ENCODE measurements around the gene ASCL4. TPM values are rescaled to one million over a fixed set of nuclear protein-coding genes. Genes with fewer than 3 reads are reported as not detected.
"Not testable (repeated sequence)": the region's sequence is repeated elsewhere in the genome, so short reads cannot be mapped to it uniquely, and the experiment has no call there.

ASCL4 gene, protein sequence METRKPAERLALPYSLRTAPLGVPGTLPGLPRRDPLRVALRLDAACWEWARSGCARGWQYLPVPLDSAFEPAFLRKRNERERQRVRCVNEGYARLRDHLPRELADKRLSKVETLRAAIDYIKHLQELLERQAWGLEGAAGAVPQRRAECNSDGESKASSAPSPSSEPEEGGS
- total RNA-seq (2021; ENCODE audit: unreplicated experiment) (not detected), Bru-seq, nascent RNA (not detected), BruChase-seq, experiment 1, labeled RNA remaining after a 2-hour chase (not detected), BruChase-seq, experiment 2, labeled RNA remaining after a 6-hour chase (not detected)
- not detected for polyA plus RNA-seq (2012; ENCODE audit: insufficient read length)
- long read RNA-seq, result 0 reads

DNA sequence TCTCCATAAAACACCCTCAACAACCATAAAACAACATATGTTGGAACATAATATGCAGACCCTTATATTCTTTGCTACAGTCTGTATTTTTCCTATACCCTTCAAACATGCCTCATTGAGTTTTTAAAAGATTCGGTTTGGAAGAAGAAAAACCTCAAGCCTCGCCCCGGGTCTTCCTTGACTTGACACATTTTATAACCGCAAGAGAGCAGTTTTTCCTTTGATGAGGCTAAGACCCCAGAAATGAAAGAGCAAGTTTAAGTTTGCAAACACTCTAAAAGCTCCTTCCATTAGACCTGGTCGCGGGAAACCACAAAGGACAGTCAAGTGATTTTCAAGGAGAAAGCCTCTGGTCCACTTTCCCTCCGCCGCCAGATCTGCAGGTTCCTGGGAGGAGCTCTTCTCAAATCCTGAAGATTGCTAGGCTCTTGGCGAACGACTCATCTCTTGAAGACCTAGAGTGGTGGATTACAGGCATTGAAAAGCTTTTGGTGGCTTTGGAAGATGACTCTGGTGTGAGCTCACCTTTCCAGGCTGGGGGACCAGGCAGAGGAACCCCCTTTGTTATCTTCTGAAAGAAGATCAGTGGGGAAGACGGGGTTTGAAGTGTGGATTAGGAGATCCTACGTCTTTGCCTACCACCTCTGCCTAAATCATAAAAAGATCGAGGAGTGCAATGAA, at the start of gene ASCL4:
Gene ASCL4 (plus strand): TSS at position 356 of the 681 bp plus-strand sequence. CDS start 515 bp downstream, outside the sequence.
- POLR2A ChIA-PET, result no interaction called here
- Histone ChIP-seq H3K36me3 (ENCODE audit: control insufficient read depth, insufficient read depth, low read length) (no peaks in the 10 kb centered on the region), H3K4me1 (ENCODE audit: control insufficient read depth, insufficient read depth, low read length) (no peaks in the 10 kb centered on the region), H3K4me3 (ENCODE audit: low read depth in 2 of 2, low read length in 2 of 2) (no peak within 1 kb of the TSS), H3K27me3 (ENCODE audit: control insufficient read depth, insufficient read depth, low read length) (peaks cover 16% of the 10 kb centered on the region), H3K27ac (ENCODE audit: low read length) (no peak within 1 kb of the TSS), H3K9me3 (ENCODE audit: control insufficient read depth, insufficient read depth, low read depth, low read length) (no peaks in the 10 kb centered on the region)
- in situ Hi-C loops (cut with HindIII; ENCODE audit: low pct_unique_long_range_greater_than_20kb, low sequenced_read_pairs), result loop anchor here (25.0 kb wide), 1 partner anchor 88 kb away; no protein-coding TSS in a partner anchor
- CTCF ChIA-PET, result no interaction called here
- BruUV-seq (replicated peaks), result no TSS peak
- intact Hi-C loops (cut with micrococcal nuclease; ENCODE audit: unreplicated experiment), result no loop called here
- TF ChIP-seq, protein P1, sequence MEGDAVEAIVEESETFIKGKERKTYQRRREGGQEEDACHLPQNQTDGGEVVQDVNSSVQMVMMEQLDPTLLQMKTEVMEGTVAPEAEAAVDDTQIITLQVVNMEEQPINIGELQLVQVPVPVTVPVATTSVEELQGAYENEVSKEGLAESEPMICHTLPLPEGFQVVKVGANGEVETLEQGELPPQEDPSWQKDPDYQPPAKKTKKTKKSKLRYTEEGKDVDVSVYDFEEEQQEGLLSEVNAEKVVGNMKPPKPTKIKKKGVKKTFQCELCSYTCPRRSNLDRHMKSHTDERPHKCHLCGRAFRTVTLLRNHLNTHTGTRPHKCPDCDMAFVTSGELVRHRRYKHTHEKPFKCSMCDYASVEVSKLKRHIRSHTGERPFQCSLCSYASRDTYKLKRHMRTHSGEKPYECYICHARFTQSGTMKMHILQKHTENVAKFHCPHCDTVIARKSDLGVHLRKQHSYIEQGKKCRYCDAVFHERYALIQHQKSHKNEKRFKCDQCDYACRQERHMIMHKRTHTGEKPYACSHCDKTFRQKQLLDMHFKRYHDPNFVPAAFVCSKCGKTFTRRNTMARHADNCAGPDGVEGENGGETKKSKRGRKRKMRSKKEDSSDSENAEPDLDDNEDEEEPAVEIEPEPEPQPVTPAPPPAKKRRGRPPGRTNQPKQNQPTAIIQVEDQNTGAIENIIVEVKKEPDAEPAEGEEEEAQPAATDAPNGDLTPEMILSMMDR (IDR thresholded peaks at IDR 0.05), result no peak
- no peak for TF ChIP-seq POLR2AphosphoS5 (IDR thresholded peaks at IDR 0.05; ENCODE audit: low read depth, low read length)
- no peak for TF ChIP-seq TCF7L2 (IDR thresholded peaks at IDR 0.05; ENCODE audit: low read depth, low read length)
- TF ChIP-seq SIN3A (IDR thresholded peaks at IDR 0.05; ENCODE audit: borderline replicate concordance, insufficient read depth, low read depth, low read length), result no peak
- TF ChIP-seq, protein P2, sequence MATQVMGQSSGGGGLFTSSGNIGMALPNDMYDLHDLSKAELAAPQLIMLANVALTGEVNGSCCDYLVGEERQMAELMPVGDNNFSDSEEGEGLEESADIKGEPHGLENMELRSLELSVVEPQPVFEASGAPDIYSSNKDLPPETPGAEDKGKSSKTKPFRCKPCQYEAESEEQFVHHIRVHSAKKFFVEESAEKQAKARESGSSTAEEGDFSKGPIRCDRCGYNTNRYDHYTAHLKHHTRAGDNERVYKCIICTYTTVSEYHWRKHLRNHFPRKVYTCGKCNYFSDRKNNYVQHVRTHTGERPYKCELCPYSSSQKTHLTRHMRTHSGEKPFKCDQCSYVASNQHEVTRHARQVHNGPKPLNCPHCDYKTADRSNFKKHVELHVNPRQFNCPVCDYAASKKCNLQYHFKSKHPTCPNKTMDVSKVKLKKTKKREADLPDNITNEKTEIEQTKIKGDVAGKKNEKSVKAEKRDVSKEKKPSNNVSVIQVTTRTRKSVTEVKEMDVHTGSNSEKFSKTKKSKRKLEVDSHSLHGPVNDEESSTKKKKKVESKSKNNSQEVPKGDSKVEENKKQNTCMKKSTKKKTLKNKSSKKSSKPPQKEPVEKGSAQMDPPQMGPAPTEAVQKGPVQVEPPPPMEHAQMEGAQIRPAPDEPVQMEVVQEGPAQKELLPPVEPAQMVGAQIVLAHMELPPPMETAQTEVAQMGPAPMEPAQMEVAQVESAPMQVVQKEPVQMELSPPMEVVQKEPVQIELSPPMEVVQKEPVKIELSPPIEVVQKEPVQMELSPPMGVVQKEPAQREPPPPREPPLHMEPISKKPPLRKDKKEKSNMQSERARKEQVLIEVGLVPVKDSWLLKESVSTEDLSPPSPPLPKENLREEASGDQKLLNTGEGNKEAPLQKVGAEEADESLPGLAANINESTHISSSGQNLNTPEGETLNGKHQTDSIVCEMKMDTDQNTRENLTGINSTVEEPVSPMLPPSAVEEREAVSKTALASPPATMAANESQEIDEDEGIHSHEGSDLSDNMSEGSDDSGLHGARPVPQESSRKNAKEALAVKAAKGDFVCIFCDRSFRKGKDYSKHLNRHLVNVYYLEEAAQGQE (IDR thresholded peaks at IDR 0.05; ENCODE audit: insufficient read depth in 1 of 2, low read depth in 2 of 2, low read length in 1 of 2), result no peak
- no peak for ATAC-seq
- no peak for DNase-seq (ENCODE audit: low read depth, low spot score)

DNA sequence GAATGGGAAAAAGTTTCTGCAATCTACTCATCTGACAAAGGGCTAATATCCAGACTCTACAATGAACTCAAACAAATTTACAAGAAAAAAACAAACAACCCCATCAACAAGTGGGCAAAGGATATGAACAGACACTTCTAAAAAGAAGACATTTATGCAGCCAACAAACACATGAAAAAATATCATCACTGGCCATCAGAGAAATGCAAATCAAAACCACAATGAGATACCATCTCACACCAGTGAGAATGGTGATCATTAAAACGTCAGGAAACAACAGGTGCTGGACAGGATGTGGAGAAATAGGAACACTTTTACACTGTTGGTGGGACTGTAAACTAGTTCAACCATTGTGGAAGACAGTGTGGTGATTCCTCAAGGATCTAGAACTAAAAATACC, 47.2 kb upstream of the ASCL4 start:
- H3K27me3 ChIP-seq (ENCODE audit: control insufficient read depth, insufficient read depth, low read length); H3K4me1 ChIP-seq (ENCODE audit: control insufficient read depth, insufficient read depth, low read length); BruUV-seq (replicated peaks); DNase-seq (ENCODE audit: low read depth, low spot score); in situ Hi-C loops (cut with HindIII; ENCODE audit: low pct_unique_long_range_greater_than_20kb, low sequenced_read_pairs); intact Hi-C loops (cut with micrococcal nuclease; ENCODE audit: unreplicated experiment); H3K27ac ChIP-seq (ENCODE audit: low read length); H3K9me3 ChIP-seq (ENCODE audit: control insufficient read depth, insufficient read depth, low read depth, low read length); POLR2A ChIA-PET; ATAC-seq; H3K4me3 ChIP-seq (ENCODE audit: low read depth in 2 of 2, low read length in 2 of 2); H3K36me3 ChIP-seq (ENCODE audit: control insufficient read depth, insufficient read depth, low read length); CTCF ChIA-PET: not testable (repeated sequence)

DNA sequence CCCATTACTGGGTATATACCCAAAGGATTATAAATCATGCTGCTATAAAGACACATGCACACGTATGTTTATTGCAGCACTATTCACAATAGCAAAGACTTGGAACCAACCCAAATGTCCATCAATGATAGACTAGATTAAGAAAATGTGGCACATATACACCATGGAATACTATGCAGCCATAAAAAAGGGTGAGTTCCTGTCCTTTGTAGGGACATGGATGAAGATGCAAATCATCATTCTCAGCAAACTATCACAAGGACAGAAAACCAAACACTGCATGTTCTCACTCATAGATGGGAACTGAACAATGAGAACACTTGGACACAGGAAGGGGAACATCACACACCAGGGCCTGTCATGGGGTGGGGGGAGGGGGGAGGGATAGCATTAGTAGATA, 46.8 kb upstream of the ASCL4 start:
- H3K27ac ChIP-seq (ENCODE audit: low read length); BruUV-seq (replicated peaks); H3K36me3 ChIP-seq (ENCODE audit: control insufficient read depth, insufficient read depth, low read length); H3K9me3 ChIP-seq (ENCODE audit: control insufficient read depth, insufficient read depth, low read depth, low read length); in situ Hi-C loops (cut with HindIII; ENCODE audit: low pct_unique_long_range_greater_than_20kb, low sequenced_read_pairs); CTCF ChIA-PET; H3K4me1 ChIP-seq (ENCODE audit: control insufficient read depth, insufficient read depth, low read length); DNase-seq (ENCODE audit: low read depth, low spot score); H3K4me3 ChIP-seq (ENCODE audit: low read depth in 2 of 2, low read length in 2 of 2); POLR2A ChIA-PET; H3K27me3 ChIP-seq (ENCODE audit: control insufficient read depth, insufficient read depth, low read length); ATAC-seq; intact Hi-C loops (cut with micrococcal nuclease; ENCODE audit: unreplicated experiment): not testable (repeated sequence)
